IMR-90 (cell line): ENCODE results near the gene PRKAG2. TPM values are rescaled to one million over a fixed set of nuclear protein-coding genes. Genes with fewer than 3 reads are reported as not detected.

ENCODE experiments used
- ATAC-seq: fragments of 200-7000 bp; cut with Tn5 transposase; 2 replicates; pipeline ENCODE4 v1.9.1; 2020; ENCODE audit warnings: low read depth, mild to moderate bottlenecking, moderate library complexity
- BruUV-seq: library from RNA; stranded (reverse); fragments of 400-500 nt; replicated peaks from 2 replicates; lab custom pipeline; 2021; lab: Mats Ljungman, UMichigan
- CTCF ChIA-PET: fragments of 300-600 bp; formaldehyde crosslinking; extraction: SDS; loops from one replicate; lab custom pipeline; 2021; ENCODE audit warnings: antibody characterized with exemption; lab: Yijun Ruan, JAX
- POLR2A ChIA-PET: fragments of 300-600 bp; sonication (Branson Sonifier 250); formaldehyde crosslinking; loops from one replicate; lab custom pipeline; 2022; ENCODE audit warnings: antibody characterized with exemption; ENCODE audit not compliant: unreplicated experiment; lab: Charles Lee
- DNase-seq: peaks from one replicate; pipeline ENCODE4 v3.0.0; 2013
- H2AFZ ChIP-seq: replicated peaks from 2 replicates; pipeline ENCODE3; 2013; ENCODE audit warnings: low read length, mild to moderate bottlenecking; ENCODE audit not compliant: poor library complexity
- H2AK5ac ChIP-seq: 2 replicates; pipeline ENCODE4 v1.6.1; 2013; ENCODE audit warnings: low read depth, low read length, inconsistent platforms
- H2AK9ac ChIP-seq: replicated peaks from 2 replicates; pipeline ENCODE3; 2013; ENCODE audit warnings: mild to moderate bottlenecking, low read depth, low read length, moderate library complexity; ENCODE audit not compliant: poor library complexity
- H2BK120ac ChIP-seq: 2 replicates; pipeline ENCODE4 v1.6.1; 2013; ENCODE audit warnings: low read depth, low read length, inconsistent platforms
- H2BK15ac ChIP-seq: 3 replicates; pipeline ENCODE4 v1.6.1; 2013; ENCODE audit warnings: low read depth, low read length, inconsistent platforms
- H2BK20ac ChIP-seq: 2 replicates; pipeline ENCODE4 v1.6.1; 2013; ENCODE audit warnings: low read depth, mild to moderate bottlenecking, inconsistent platforms, low read length, moderate library complexity
- H2BK5ac ChIP-seq: 2 replicates; pipeline ENCODE4 v1.6.1; 2013; ENCODE audit warnings: mild to moderate bottlenecking, low read depth, low read length, inconsistent platforms; ENCODE audit not compliant: poor library complexity, severe bottlenecking
- H3K14ac ChIP-seq: replicated peaks from 2 replicates; pipeline ENCODE4 v1.6.1; 2013; ENCODE audit warnings: low read depth, low read length, inconsistent platforms
- H3K18ac ChIP-seq: 2 replicates; pipeline ENCODE4 v1.6.1; 2013; ENCODE audit warnings: low read depth, low read length, control low read depth
- H3K23ac ChIP-seq: 2 replicates; pipeline ENCODE4 v1.6.1; 2013; ENCODE audit warnings: low read depth, low read length, inconsistent platforms
- H3K27ac ChIP-seq: 2 replicates; pipeline ENCODE4 v1.5.1; 2013; ENCODE audit warnings: mild to moderate bottlenecking, control low read depth, low read length; ENCODE audit not compliant: insufficient read depth
- H3K27me3 ChIP-seq: 2 replicates; pipeline ENCODE4 v1.6.1; 2013; ENCODE audit warnings: low read length; ENCODE audit not compliant: control insufficient read depth, insufficient read depth
- H3K36me3 ChIP-seq: 2 replicates; pipeline ENCODE4 v1.6.1; 2013; ENCODE audit warnings: low read length, mixed read lengths; ENCODE audit not compliant: control insufficient read depth, insufficient read depth
- H3K4ac ChIP-seq: 2 replicates; pipeline ENCODE4 v1.6.1; 2013; ENCODE audit warnings: low read depth, low read length, inconsistent platforms
- H3K4me1 ChIP-seq: 2 replicates; pipeline ENCODE4 v1.6.1; 2013; ENCODE audit warnings: low read length, mixed read lengths; ENCODE audit not compliant: control insufficient read depth, insufficient read depth
- H3K4me2 ChIP-seq: 2 replicates; pipeline ENCODE4 v1.6.1; 2013; ENCODE audit warnings: low read depth, mild to moderate bottlenecking, control low read depth, low read length, moderate library complexity
- H3K4me3 ChIP-seq: 2 replicates; pipeline ENCODE4 v1.5.1; 2013; ENCODE audit warnings: low read depth, mild to moderate bottlenecking, control low read depth, low read length, moderate library complexity; ENCODE audit not compliant: insufficient read depth
- H3K56ac ChIP-seq: 2 replicates; pipeline ENCODE4 v1.6.1; 2013; ENCODE audit warnings: low read length, inconsistent platforms; ENCODE audit not compliant: insufficient read depth; ENCODE audit errors: extremely low read depth
- H3K79me1 ChIP-seq, 2 experiments: 2 replicates each; pipeline ENCODE4 v1.6.1; 2013; ENCODE audit warnings: low read length in 2 of 2, inconsistent platforms in 1 of 2, low read depth in 1 of 2
- H3K9ac ChIP-seq: 2 replicates; pipeline ENCODE4 v1.6.1; 2013; ENCODE audit warnings: low read depth, low read length, control low read depth
- H3K9me1 ChIP-seq: 2 replicates; pipeline ENCODE4 v1.6.1; 2013; ENCODE audit warnings: low read length, inconsistent platforms; ENCODE audit not compliant: insufficient read depth
- H3K9me3 ChIP-seq: 2 replicates; pipeline ENCODE4 v1.6.1; 2013; ENCODE audit warnings: low read length; ENCODE audit not compliant: control insufficient read depth, insufficient read depth
- H4K20me1 ChIP-seq: 2 replicates; pipeline ENCODE4 v1.6.1; 2013; ENCODE audit warnings: low read length, inconsistent platforms; ENCODE audit not compliant: insufficient read depth
- H4K5ac ChIP-seq: 2 replicates; pipeline ENCODE4 v1.6.1; 2013; ENCODE audit warnings: mild to moderate bottlenecking, low read depth, low read length, control low read depth
- H4K8ac ChIP-seq, 2 experiments: 2 replicates each; pipeline ENCODE4 v1.6.1; 2013; ENCODE audit warnings: low read depth in 2 of 2, low read length in 2 of 2, control low read depth in 1 of 2, inconsistent platforms in 1 of 2
- H4K91ac ChIP-seq: 2 replicates; pipeline ENCODE4 v1.6.1; 2013; ENCODE audit warnings: low read depth, low read length, inconsistent platforms; ENCODE audit not compliant: insufficient read depth
- CEBPB ChIP-seq: IDR thresholded peaks from 2 replicates; pipeline ENCODE4 v1.6.1; 2012; ENCODE audit warnings: low read depth, low read length, improper control_type of control experiment
- MXI1 ChIP-seq: IDR thresholded peaks from 2 replicates; pipeline ENCODE4 v1.6.1; 2012; ENCODE audit warnings: low read depth, mild to moderate bottlenecking, low read length, moderate library complexity, borderline replicate concordance
- NFE2L2 ChIP-seq: fragments of 150-350 bp; IDR thresholded peaks from 2 replicates; pipeline ENCODE4 v1.6.1; 2016; ENCODE audit warnings: low read depth, mild to moderate bottlenecking, low read length
- RFX5 ChIP-seq: IDR thresholded peaks from 2 replicates; pipeline ENCODE4 v1.8.0; 2012; ENCODE audit warnings: low read depth, mild to moderate bottlenecking, low read length, moderate library complexity
- WGBS, 2 experiments: methylation state at CpG; one replicate each; pipeline versions ENCODE4 v1.1.5 to v1.1.7; 2013; ENCODE audit warnings: missing lambda C conversion rate in 2 of 2; ENCODE audit not compliant: insufficient read length in 1 of 2; ENCODE audit errors: extremely low coverage in 2 of 2; 5-methylcytosine and 5-hydroxymethylcytosine counted together
- dilution Hi-C: fragments of 300-500 bp; cut with HindIII; formaldehyde crosslinking; loops from one replicate; pipeline ENCODE4 v1.14.3; 2018; ENCODE audit warnings: low sequenced_read_pairs; ENCODE audit not compliant: unreplicated experiment
- in situ Hi-C: fragments of 300-500 bp; cut with MboI; formaldehyde crosslinking; loops from 3 replicates; pipeline ENCODE4 v1.14.3; 2019; ENCODE audit warnings: low sequenced_read_pairs, inconsistent platforms, mixed read lengths
- intact Hi-C: fragments of 100-400 bp; cut with micrococcal nuclease; formaldehyde crosslinking; loops from 2 replicates; pipeline ENCODE4 v1.10.0; 2022
- polyA plus RNA-seq, 3 experiments: library from polyadenylated mRNA; depleted of rRNA; stranded (reverse); fragments of >200 nt; gene quantifications; 2 replicates each; pipeline ENCODE4 v1.2.3, GENCODE V29; 2012; ENCODE audit warnings: low replicate concordance in 1 of 3
- total RNA-seq: library from RNA; depleted of rRNA; stranded (reverse); fragments of >200 nt; gene quantifications from 2 replicates; pipeline ENCODE4 v1.2.3, GENCODE V29; 2012
- TF ChIP-seq, protein P1 (sequence below): conservative IDR thresholded peaks from 2 replicates; pipeline ENCODE4 v1.5.1; 2012; ENCODE audit warnings: mild to moderate bottlenecking, low read depth, low read length, improper control_type of control experiment
- TF ChIP-seq, protein P2 (sequence below): fragments of 150-350 bp; IDR thresholded peaks from 2 replicates; pipeline ENCODE4 v1.6.1; 2017; ENCODE audit warnings: mild to moderate bottlenecking, antibody characterized with exemption, low read length, low read depth
- TF ChIP-seq, protein P3 (sequence below): fragments of 150-350 bp; IDR thresholded peaks from 2 replicates; pipeline ENCODE4 v1.6.1; 2016; ENCODE audit warnings: low read depth, mild to moderate bottlenecking, low read length, moderate library complexity, borderline replicate concordance

PRKAG2 gene
- total and polyA plus RNA-seq, 2 of the 4 experiments (the other 2 are of a cell fraction): 15.4 to 21.6 TPM

DNA sequence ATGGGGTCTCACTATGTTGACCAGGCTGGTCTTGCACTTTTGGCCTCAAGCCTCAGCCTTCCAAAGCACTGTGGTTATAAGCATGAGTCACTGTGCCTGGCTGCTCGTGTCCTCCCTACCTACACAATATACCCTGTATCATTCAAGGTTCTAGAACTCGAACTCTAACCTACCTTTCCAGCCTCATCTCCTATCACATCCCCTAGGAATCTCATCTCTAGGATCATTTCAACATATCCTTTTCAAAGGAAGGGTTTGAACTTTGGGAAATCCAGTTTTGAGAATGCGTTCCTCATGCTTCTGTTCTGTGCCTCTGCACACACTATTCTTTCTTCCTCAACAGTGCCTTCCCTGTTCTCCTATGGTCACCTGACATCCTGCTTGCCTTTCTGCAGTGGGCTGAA is 269.4 kb downstream of the PRKAG2 start:
- Histone ChIP-seq H4K5ac (no peak overlapping the region), H2AFZ (no peak overlapping the region), H3K9me3 (no peaks in the 10 kb centered on the region), H2BK15ac (no peak overlapping the region), H4K91ac (0 out of 2 replicates have a peak overlapping the region, but pooled peaks have one; percentile 27), H3K14ac (0 out of 2 replicates have a peak overlapping the region, but pooled peaks have one; percentile 14), H3K4me2 (no peak overlapping the region), H2BK120ac (peak overlapping the region; percentile 25; the same call in 1 of the 2 replicates), H3K79me1 (peaks cover 33 to 59% of the 10 kb centered on the region in 2 experiments), H3K9me1 (peaks cover 15% of the 10 kb centered on the region), H2AK9ac (no peak overlapping the region), H2BK5ac (no peak overlapping the region), H4K8ac (no peak overlapping the region), H3K4ac (0 out of 2 replicates have a peak overlapping the region, but pooled peaks have one; percentile 21), H3K23ac (no peak overlapping the region; the same call in 1 of the 2 replicates), H3K56ac (no peak overlapping the region), H4K20me1 (peaks cover 16% of the 10 kb centered on the region), H3K18ac (no peak overlapping the region), H2AK5ac (peak overlapping the region; percentile 78), H3K36me3 (no peaks in the 10 kb centered on the region), H3K27ac (no peak overlapping the region), H3K9ac (no peak overlapping the region), H3K27me3 (no peaks in the 10 kb centered on the region), H3K4me3 (no peak overlapping the region), H3K4me1 (peaks cover 6% of the 10 kb centered on the region), H2BK20ac (0 out of 2 replicates have a peak overlapping the region, but pooled peaks have one; percentile 1)
- peak; percentile 63 for ATAC-seq
- dilution Hi-C loops: no loop called here
- WGBS, 2 experiments: no CpG with 5 or more reads among the region's 3 CpGs
- no peak for TF ChIP-seq CEBPB
- TF ChIP-seq, protein P1, sequence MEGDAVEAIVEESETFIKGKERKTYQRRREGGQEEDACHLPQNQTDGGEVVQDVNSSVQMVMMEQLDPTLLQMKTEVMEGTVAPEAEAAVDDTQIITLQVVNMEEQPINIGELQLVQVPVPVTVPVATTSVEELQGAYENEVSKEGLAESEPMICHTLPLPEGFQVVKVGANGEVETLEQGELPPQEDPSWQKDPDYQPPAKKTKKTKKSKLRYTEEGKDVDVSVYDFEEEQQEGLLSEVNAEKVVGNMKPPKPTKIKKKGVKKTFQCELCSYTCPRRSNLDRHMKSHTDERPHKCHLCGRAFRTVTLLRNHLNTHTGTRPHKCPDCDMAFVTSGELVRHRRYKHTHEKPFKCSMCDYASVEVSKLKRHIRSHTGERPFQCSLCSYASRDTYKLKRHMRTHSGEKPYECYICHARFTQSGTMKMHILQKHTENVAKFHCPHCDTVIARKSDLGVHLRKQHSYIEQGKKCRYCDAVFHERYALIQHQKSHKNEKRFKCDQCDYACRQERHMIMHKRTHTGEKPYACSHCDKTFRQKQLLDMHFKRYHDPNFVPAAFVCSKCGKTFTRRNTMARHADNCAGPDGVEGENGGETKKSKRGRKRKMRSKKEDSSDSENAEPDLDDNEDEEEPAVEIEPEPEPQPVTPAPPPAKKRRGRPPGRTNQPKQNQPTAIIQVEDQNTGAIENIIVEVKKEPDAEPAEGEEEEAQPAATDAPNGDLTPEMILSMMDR: no peak
- TF ChIP-seq RFX5: no peak
- no peak for TF ChIP-seq MXI1
- TF ChIP-seq NFE2L2: no peak
- TF ChIP-seq, protein P2, sequence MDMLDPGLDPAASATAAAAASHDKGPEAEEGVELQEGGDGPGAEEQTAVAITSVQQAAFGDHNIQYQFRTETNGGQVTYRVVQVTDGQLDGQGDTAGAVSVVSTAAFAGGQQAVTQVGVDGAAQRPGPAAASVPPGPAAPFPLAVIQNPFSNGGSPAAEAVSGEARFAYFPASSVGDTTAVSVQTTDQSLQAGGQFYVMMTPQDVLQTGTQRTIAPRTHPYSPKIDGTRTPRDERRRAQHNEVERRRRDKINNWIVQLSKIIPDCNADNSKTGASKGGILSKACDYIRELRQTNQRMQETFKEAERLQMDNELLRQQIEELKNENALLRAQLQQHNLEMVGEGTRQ: no peak
- TF ChIP-seq, protein P3, sequence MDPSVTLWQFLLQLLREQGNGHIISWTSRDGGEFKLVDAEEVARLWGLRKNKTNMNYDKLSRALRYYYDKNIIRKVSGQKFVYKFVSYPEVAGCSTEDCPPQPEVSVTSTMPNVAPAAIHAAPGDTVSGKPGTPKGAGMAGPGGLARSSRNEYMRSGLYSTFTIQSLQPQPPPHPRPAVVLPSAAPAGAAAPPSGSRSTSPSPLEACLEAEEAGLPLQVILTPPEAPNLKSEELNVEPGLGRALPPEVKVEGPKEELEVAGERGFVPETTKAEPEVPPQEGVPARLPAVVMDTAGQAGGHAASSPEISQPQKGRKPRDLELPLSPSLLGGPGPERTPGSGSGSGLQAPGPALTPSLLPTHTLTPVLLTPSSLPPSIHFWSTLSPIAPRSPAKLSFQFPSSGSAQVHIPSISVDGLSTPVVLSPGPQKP: no peak
- peak; percentile 51 for DNase-seq
- intact Hi-C loops: no loop called here
- ChIA-PET POLR2A (no interaction called here), CTCF (interaction anchor here (0.6 kb wide), 1 partner anchor 141 kb away, joined by 5 read pairs; no protein-coding TSS in a partner anchor)
- in situ Hi-C loops: no loop called here
- no TSS peak for BruUV-seq
